CD4-positive, alpha-beta T cell treated with Interleukin-2 at 100 ng/mL for 4 hours (primary cell): Measurements from ENCODE around the gene PHF21B.
"Not testable (repeated sequence)": the region's sequence is repeated elsewhere in the genome, so short reads cannot be mapped to it uniquely, and the experiment has no call there.

Experiments
- DNase-seq: peaks from one replicate; pipeline ENCODE4 v3.0.0-alpha.2; 2020; ENCODE audit warnings: low spot score

The PHF21B gene

DNA sequence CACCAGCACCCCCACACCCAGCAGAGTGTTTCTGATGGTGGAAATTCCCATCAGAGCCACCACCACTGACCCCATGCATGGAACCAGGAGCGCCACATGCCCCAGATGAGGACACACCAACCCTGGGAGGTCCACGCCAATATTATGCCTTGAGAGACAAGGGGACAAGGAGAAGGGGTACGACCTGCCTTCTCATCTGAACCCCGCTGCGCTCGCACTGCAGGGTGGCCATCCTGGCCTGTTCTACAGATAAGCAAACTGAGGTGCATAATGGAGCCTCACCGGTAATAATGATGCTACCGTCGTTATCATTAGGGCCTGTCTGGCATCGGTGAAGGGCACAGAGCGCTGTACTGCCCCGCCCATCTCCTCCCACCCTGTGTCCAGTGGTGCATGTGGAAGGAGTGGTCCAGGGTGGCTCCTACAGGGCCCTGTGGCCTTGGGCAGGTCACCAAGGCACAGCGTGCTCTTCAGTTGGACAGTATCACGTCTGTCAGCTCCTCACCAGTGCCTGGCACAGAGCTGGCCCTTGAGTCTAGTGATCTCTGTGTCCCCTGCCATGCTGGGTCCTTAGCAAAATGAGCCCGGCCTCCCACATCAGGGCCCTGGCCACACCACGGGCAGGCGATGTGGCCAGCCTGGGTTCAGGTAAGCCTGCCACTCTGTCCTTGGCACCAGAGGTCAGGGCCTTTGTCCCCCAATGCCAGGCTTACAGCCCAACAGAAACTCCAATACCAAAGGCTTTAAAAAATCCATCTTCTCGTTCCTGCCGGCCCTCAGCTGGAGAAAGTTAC is 92.2 kb downstream of the PHF21B start:
- DNase-seq = no peak

- no peak for DNase-seq
Observed at GRCh38 chr22:44916281-44917231, 93.2 kb downstream of the PHF21B start.

- no peak for DNase-seq
Observed at GRCh38 chr22:44915441-44915840, 94.4 kb downstream of the PHF21B start.

GRCh38 chr22:44914026-44914721 is 95.6 kb downstream of the PHF21B start:
- no peak for DNase-seq

DNA sequence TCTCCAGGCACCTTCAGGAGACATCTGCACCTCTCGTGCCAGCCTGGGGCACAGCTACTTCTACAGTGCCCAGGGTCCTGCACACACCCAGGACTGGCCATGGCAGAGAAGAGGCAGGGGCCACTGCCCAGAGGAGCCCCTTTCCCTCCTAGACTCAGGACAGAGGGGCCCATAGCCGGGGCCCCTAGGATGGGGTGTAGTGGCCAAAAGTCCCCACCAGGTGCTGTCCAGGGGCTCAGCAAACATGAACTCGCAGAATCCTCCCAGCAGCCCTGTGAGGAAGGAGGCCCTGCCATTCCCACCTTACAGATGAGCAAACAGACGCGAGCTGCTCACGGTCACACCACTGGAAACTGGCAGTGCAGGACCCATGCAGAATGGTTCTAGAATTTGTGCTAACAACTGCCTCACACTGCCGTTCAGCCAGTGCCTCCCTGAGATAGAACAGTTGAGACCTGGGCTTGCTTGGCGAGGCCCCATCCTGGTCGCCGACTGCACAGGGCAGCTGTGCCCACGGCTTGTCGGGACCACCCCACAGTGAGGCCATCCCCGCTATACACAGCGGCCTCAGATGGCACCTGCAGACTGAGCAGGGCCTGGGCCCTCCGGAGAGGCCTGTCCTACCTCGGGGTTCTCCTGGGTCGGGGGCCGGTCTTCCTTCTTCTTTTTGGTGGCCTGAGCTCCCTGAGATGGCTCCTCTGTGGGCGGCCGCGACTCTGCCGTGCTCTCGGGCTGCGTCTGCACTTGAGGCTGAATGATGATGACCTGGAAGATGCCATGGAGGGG is 96.4 kb downstream of the PHF21B start:
- no peak for DNase-seq

DNA sequence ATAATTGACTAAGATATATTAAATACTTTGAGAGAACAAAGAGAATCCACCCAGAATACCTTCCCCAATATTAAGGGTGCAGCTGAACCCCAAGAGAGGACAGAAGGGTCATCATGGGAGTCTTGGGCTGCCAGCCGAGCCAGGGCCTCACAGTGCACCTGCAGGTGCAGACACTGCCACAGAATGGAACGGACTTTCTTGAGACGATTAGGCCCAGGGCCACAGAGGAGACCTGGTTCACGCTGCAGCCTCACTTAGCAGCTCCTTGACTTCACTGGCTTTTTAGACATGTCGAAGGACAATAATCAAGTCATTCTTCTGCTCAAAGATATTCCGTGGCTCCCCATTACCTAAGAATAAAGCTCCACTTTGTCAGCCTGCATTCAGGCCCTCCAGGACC is 100.6 kb downstream of the PHF21B start:
- no peak for DNase-seq

- DNase-seq = no peak
Observed at GRCh38 chr22:44907765-44908737, 101.8 kb downstream of the PHF21B start.

DNA sequence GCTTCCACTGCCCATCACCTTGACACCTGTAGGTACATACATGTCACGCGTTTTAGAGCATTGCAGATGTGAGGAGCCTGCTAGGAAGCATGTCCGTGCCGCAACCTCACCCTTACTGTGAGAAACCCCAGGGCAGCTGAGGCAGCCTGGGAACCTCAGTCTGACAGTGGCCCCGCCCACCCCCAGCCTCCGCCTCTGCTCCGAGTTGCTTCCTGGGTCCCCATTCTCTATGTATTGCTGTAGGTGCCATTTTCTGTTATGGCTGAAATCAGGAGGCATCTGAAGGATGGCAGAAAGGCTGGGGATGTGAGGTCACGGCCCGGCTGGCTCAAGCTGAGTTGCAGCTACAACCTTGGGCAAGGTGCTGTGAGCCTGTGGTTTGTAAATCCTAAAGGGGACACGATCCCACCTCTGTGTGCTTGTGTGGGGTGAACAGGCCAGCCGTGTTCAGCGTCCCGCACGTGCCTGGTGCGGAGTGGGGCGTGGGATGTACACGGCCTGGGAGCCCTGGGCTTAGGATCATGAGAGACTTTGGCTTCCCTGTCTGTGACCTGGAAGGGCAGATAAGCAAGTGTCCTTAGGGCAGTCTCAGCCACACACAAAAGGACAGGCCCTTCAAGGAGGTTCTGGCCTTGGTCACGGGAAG is 102.7 kb downstream of the PHF21B start:
- DNase-seq = no peak

DNA sequence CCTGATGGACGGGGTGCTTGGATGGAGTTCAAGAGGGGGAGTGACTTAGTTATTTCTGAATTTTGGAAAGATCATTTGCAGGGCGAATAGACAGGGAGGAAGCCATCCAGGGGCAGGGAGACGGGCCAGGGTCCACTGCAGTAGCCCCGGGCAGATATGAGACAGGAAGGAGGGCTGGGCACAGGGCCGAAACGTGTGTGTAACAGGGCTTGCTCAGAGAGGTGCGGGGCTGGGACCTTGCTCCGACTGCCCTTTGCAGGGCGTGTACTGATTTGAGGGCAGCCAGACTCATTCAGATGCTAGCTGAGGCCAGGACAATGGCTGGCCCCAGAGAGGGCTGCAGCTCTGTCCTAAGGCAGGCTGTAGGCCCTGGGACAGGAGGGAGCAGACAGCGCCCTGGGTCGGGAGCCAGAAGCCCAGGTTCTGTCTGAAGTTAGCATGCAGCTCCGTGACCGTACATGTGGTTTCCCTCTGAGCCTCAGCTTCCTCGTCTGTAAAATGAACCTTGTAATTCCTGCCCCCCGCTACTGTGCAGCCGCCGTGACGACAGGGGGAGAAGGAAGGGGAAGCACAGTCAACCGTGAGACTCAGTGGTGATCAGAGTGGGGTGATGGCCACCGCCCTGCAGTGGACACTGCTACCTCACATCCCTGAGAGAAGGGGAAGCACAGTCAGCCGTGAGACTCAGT is 103.4 kb downstream of the PHF21B start:
- DNase-seq = no peak

DNA sequence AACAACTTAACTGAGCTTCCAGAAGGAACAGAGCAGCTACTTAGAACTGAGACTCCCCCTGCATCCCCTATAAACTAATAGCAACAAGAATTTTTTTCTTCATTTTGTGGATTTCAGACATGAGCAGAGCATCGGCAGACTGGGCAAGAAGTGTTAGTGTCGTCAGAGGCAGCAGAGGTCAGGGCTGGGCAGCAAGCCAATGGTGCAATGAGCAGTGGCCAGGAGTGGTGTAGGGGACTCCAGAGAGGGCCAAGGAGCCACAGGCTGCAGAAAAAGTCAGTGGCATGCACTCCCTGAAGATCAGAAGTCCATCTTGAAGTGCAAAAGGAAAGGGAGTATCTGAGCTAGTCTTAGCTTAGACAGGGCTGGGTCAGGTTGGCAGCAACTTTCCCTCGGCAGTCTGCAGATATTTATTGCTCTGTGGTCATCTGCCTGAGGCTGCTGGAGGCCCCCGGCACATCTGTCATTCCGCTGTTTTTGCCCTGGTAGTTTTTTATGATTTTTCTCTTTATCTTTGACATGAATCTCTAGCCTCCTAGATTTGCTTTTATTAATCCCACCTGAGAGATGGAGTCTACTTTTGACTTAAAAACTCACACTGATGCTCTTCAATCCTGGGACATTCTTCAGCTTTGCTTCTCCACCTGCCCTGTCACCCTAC is 105.2 kb downstream of the PHF21B start:
- not testable (repeated sequence) for DNase-seq

GRCh38 chr22:44903164-44903563 is 106.6 kb downstream of the PHF21B start:
- DNase-seq = not testable (repeated sequence)

DNA sequence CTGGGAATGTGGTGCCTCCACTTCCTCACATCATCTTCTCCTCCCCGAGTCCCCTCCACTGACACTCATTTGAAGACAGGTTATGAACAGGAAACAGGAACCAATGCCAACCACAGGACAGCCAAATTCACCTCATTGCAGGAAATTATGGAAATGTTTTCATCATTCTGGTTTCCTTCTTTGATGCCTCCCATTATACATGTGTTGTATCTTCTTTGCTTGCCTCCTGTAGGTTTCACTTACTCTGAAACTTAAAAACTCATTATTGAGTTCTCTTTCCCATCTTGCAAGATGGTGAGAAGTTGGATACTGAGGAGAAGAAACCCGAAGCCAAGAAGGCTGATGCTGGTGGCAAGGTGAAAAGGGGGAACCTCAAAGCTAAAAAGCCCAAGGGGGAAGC is 108.5 kb downstream of the PHF21B start:
- no peak for DNase-seq

GRCh38 chr22:44898236-44898635 is 111.6 kb downstream of the PHF21B start:
- no peak for DNase-seq

DNA sequence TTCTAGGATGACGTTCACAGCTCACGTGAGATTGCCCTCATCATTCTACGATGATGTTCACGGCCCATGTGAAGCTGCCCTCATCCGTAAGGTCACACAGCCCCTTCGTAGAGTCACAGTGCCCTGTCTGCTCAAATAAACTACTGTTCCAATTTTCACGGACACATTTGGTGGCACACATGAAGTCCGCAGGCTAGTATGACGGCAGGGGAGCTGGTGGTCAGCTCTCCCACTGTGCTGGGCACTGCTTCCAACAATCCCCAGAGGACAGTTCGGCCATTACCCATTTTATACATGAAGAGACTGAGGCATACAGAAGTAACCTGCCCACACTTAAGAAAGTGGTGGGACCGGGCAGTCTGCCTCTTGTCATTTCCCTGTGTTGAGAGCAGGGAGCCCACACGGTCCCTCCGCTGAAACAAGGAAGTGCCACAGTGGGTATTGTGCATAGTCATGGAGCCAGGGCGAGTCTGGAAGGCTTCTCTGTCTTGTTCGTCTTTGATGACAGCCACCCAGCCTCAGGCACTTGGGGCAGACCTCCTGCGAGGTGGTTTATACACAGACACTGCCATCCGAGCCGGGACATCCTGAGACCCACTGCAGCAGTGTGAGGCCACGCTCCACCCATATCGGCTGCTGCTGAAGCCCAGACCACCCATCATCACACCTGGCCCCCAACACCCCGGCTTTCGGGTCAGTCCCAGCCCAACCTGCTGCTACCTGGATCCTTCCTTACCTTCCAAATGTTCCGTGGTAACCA is 114.3 kb downstream of the PHF21B start:
- DNase-seq = no peak

DNA sequence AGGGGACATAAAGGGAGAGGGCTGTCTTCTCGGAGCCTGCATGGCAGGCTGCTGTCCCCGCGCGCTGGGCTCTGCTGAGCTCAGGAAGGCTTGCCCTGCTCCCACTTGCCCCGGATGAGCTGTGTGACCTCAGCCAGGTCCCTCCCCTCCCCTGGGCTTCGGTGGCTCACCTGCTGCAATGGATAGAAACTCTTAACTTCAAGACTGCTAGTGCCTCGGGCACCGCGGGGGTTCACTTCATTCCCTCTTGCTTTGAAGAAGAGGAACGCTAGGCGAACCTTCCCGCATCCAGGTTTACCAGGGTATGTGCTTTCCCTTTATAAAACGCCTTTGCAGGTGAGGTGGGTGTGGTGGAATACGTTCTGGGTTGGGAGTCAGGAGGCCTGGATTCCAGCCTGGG is 115.0 kb downstream of the PHF21B start:
- DNase-seq = no peak

GRCh38 chr22:44894321-44894720 is 115.5 kb downstream of the PHF21B start:
- DNase-seq = no peak

DNA sequence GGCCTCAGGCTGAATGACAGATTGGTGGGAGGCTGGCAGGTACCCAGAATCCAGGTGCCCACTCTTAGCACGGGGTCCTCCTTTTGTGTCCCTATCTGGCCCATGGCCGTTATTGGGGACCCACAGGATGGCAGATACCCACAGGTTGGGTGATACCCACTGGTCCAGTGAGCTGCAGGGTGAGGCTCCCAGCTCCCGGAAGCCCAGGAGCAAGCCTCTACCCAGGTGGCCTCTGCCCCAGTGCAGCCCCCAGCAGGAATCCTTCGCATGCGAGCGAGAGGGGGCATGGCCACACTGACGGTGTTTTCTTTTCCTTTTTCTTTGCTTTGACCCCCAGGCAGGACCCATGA is 116.1 kb downstream of the PHF21B start:
- DNase-seq = no peak
